Activated CD4-positive, alpha-beta memory T cell treated with anti-CD3 and anti-CD28 coated beads, Interleukin-2, amount 10 ng/mL, durations not matched to agents 7 days and 5 days (primary cell): ENCODE results near the gene IGFL4. TPM values are rescaled to one million over a fixed set of nuclear protein-coding genes. Genes with fewer than 3 reads are reported as not detected.

Experiments used
- CTCF ChIA-PET: fragments of 350-600 bp; sonication (Branson Sonifier 250); formaldehyde crosslinking; loops from one replicate; lab custom pipeline; 2021; ENCODE audit warnings: antibody characterized with exemption, inconsistent platforms; lab: Charles Lee
- POLR2A ChIA-PET: fragments of 350-600 bp; sonication (Branson Sonifier 250); formaldehyde crosslinking; loops from one replicate; lab custom pipeline; 2021; ENCODE audit warnings: antibody characterized with exemption; lab: Charles Lee
- DNase-seq: peaks from one replicate; pipeline ENCODE4 v3.0.0-alpha.2; 2020
- H3K27ac Mint-ChIP-seq: one replicate; pipeline ENCODE4 v1.8.0; 2021; ENCODE audit warnings: mild to moderate bottlenecking, mixed read lengths
- H3K27me3 Mint-ChIP-seq: one replicate; pipeline ENCODE4 v1.8.0; 2021; ENCODE audit warnings: mixed read lengths
- H3K36me3 Mint-ChIP-seq: one replicate; pipeline ENCODE4 v1.8.0; 2021; ENCODE audit warnings: low read depth, mixed read lengths
- H3K4me1 Mint-ChIP-seq: one replicate; pipeline ENCODE4 v1.8.0; 2021; ENCODE audit warnings: mixed read lengths
- H3K4me3 Mint-ChIP-seq: one replicate; pipeline ENCODE4 v1.8.0; 2021; ENCODE audit warnings: mild to moderate bottlenecking, mixed read lengths
- H3K9me3 Mint-ChIP-seq: one replicate; pipeline ENCODE4 v1.8.0; 2021; ENCODE audit warnings: mixed read lengths
- total RNA-seq, 2 experiments: library from RNA; stranded (reverse); gene quantifications; one replicate each; pipeline ENCODE4 v1.2.3, GENCODE V29; 2021

The IGFL4 gene
- total RNA-seq, 2 experiments from 2014 or later: not detected

GRCh38 chr19:46076031-46076880 lies 35.5 kb upstream of the IGFL4 start:
- Mint-ChIP-seq H3K27ac (no peak overlapping the region), H3K4me1 (peaks cover 2% of the 10 kb centered on the region), H3K9me3 (peaks cover 3% of the 10 kb centered on the region), H3K4me3 (no peak overlapping the region), H3K36me3 (no peaks in the 10 kb centered on the region), H3K27me3 (peaks cover 75% of the 10 kb centered on the region)
- DNase-seq: no peak
- CTCF ChIA-PET: no interaction called here
- POLR2A ChIA-PET: no interaction called here

GRCh38 chr19:46073268-46073922 lies 32.6 kb upstream of the IGFL4 start:
- peaks cover 2% of the 10 kb centered on the region for H3K4me1 Mint-ChIP-seq
- no peaks in the 10 kb centered on the region for H3K36me3 Mint-ChIP-seq
- H3K4me3 Mint-ChIP-seq: no peak overlapping the region
- H3K27me3 Mint-ChIP-seq: peaks cover 79% of the 10 kb centered on the region
- no peak for DNase-seq
- CTCF ChIA-PET: no interaction called here
- H3K27ac Mint-ChIP-seq: no peak overlapping the region
- POLR2A ChIA-PET: no interaction called here
- H3K9me3 Mint-ChIP-seq: peaks cover under 1% of the 10 kb centered on the region

GRCh38 chr19:46069806-46070341 lies 29.1 kb upstream of the IGFL4 start:
- ChIA-PET POLR2A (no interaction called here), CTCF (interaction anchor here (0.6 kb wide), 1 partner anchor 315 kb away, joined by 3 read pairs; no protein-coding TSS in a partner anchor)
- Mint-ChIP-seq H3K9me3 (no peaks in the 10 kb centered on the region), H3K36me3 (no peaks in the 10 kb centered on the region), H3K27ac (no peak overlapping the region), H3K4me1 (no peaks in the 10 kb centered on the region), H3K27me3 (peaks cover 73% of the 10 kb centered on the region), H3K4me3 (no peak overlapping the region)
- no peak for DNase-seq

GRCh38 chr19:46068345-46069258 lies 27.8 kb upstream of the IGFL4 start:
- peaks cover 70% of the 10 kb centered on the region for H3K27me3 Mint-ChIP-seq
- DNase-seq: no peak
- no peaks in the 10 kb centered on the region for H3K36me3 Mint-ChIP-seq
- H3K4me3 Mint-ChIP-seq: no peak overlapping the region
- no peaks in the 10 kb centered on the region for H3K4me1 Mint-ChIP-seq
- no peak overlapping the region for H3K27ac Mint-ChIP-seq
- POLR2A ChIA-PET: no interaction called here
- no peaks in the 10 kb centered on the region for H3K9me3 Mint-ChIP-seq
- CTCF ChIA-PET: no interaction called here

GRCh38 chr19:46067691-46068090 lies 26.9 kb upstream of the IGFL4 start:
- no peaks in the 10 kb centered on the region for H3K4me1 Mint-ChIP-seq
- H3K4me3 Mint-ChIP-seq: no peak overlapping the region
- peaks cover 68% of the 10 kb centered on the region for H3K27me3 Mint-ChIP-seq
- H3K36me3 Mint-ChIP-seq: no peaks in the 10 kb centered on the region
- ChIA-PET CTCF (no interaction called here), POLR2A (no interaction called here)
- H3K9me3 Mint-ChIP-seq: no peaks in the 10 kb centered on the region
- DNase-seq: no peak
- H3K27ac Mint-ChIP-seq: no peak overlapping the region

- ChIA-PET POLR2A (no interaction called here), CTCF (no interaction called here)
- no peaks in the 10 kb centered on the region for H3K9me3 Mint-ChIP-seq
- H3K27ac Mint-ChIP-seq: no peak overlapping the region
- no peaks in the 10 kb centered on the region for H3K4me1 Mint-ChIP-seq
- H3K4me3 Mint-ChIP-seq: no peak overlapping the region
- peaks cover 67% of the 10 kb centered on the region for H3K27me3 Mint-ChIP-seq
- DNase-seq: no peak
- no peaks in the 10 kb centered on the region for H3K36me3 Mint-ChIP-seq
These were observed 25.7 kb upstream of the IGFL4 start for GRCh38 chr19:46066471-46066870.

- no peak for DNase-seq
- H3K9me3 Mint-ChIP-seq: no peaks in the 10 kb centered on the region
- H3K36me3 Mint-ChIP-seq: no peaks in the 10 kb centered on the region
- ChIA-PET POLR2A (no interaction called here), CTCF (no interaction called here)
- no peak overlapping the region for H3K4me3 Mint-ChIP-seq
- no peak overlapping the region for H3K27ac Mint-ChIP-seq
- no peaks in the 10 kb centered on the region for H3K4me1 Mint-ChIP-seq
- peaks cover 58% of the 10 kb centered on the region for H3K27me3 Mint-ChIP-seq
These were observed 24.8 kb upstream of the IGFL4 start for GRCh38 chr19:46065486-46066071.

GRCh38 chr19:46063201-46063600 lies 22.4 kb upstream of the IGFL4 start:
- peaks cover 52% of the 10 kb centered on the region for H3K27me3 Mint-ChIP-seq
- DNase-seq: no peak
- H3K27ac Mint-ChIP-seq: no peak overlapping the region
- no peaks in the 10 kb centered on the region for H3K36me3 Mint-ChIP-seq
- ChIA-PET POLR2A (no interaction called here), CTCF (interaction anchor here (0.7 kb wide), 1 partner anchor 74 kb away, joined by 3 read pairs; no protein-coding TSS in a partner anchor)
- H3K4me3 Mint-ChIP-seq: no peak overlapping the region
- H3K9me3 Mint-ChIP-seq: peaks cover 16% of the 10 kb centered on the region
- no peaks in the 10 kb centered on the region for H3K4me1 Mint-ChIP-seq

GRCh38 chr19:46060012-46060411 lies 19.2 kb upstream of the IGFL4 start:
- Mint-ChIP-seq H3K4me3 (no peak overlapping the region), H3K4me1 (no peaks in the 10 kb centered on the region), H3K36me3 (no peaks in the 10 kb centered on the region), H3K27me3 (peaks cover 46% of the 10 kb centered on the region), H3K27ac (no peak overlapping the region), H3K9me3 (peaks cover 16% of the 10 kb centered on the region)
- ChIA-PET CTCF (no interaction called here), POLR2A (no interaction called here)
- no peak for DNase-seq

GRCh38 chr19:46058778-46059177 lies 18.0 kb upstream of the IGFL4 start:
- Mint-ChIP-seq H3K27ac (no peak overlapping the region), H3K36me3 (no peaks in the 10 kb centered on the region)
- CTCF ChIA-PET: no interaction called here

GRCh38 chr19:46056536-46056935 lies 15.7 kb upstream of the IGFL4 start:
- Mint-ChIP-seq H3K27ac (no peak overlapping the region), H3K36me3 (no peaks in the 10 kb centered on the region), H3K4me3 (no peak overlapping the region), H3K27me3 (peaks cover 49% of the 10 kb centered on the region), H3K4me1 (no peaks in the 10 kb centered on the region), H3K9me3 (peaks cover 16% of the 10 kb centered on the region)
- no peak for DNase-seq
- ChIA-PET POLR2A (no interaction called here), CTCF (no interaction called here)

More at GRCh38 chr19:46058778-46059177, 18.0 kb upstream of the IGFL4 start:
- no peak for DNase-seq
- POLR2A ChIA-PET: no interaction called here
- Mint-ChIP-seq H3K4me1 (no peaks in the 10 kb centered on the region), H3K27me3 (peaks cover 49% of the 10 kb centered on the region), H3K9me3 (peaks cover 16% of the 10 kb centered on the region), H3K4me3 (no peak overlapping the region)

GRCh38 chr19:46052896-46053295 lies 12.1 kb upstream of the IGFL4 start:
- H3K4me1 Mint-ChIP-seq: no peaks in the 10 kb centered on the region
- peaks cover 63% of the 10 kb centered on the region for H3K27me3 Mint-ChIP-seq
- H3K9me3 Mint-ChIP-seq: no peaks in the 10 kb centered on the region
- no peak overlapping the region for H3K27ac Mint-ChIP-seq
- DNase-seq: no peak
- no peaks in the 10 kb centered on the region for H3K36me3 Mint-ChIP-seq
- ChIA-PET POLR2A (no interaction called here), CTCF (interaction anchor here (1.1 kb wide), 1 partner anchor 343 kb away, joined by 3 read pairs; no protein-coding TSS in a partner anchor)
- no peak overlapping the region for H3K4me3 Mint-ChIP-seq
